IPS-20b (cell line): ENCODE data around the gene WBP2.

ENCODE experiments used
- H3K27ac ChIP-seq: one replicate; pipeline ENCODE4 v1.5.1; 2013; ENCODE audit warnings: low read length
- H3K27me3 ChIP-seq: 2 replicates; pipeline ENCODE4 v1.6.1; 2013; ENCODE audit warnings: mild to moderate bottlenecking, low read length, inconsistent platforms; ENCODE audit not compliant: insufficient read depth
- H3K36me3 ChIP-seq: 2 replicates; pipeline ENCODE4 v1.6.1; 2013; ENCODE audit warnings: low read depth, mild to moderate bottlenecking, inconsistent platforms, low read length, moderate library complexity; ENCODE audit not compliant: insufficient read depth
- H3K4me1 ChIP-seq: 2 replicates; pipeline ENCODE4 v1.6.1; 2013; ENCODE audit warnings: mild to moderate bottlenecking, control low read depth, inconsistent platforms, low read length, moderate library complexity; ENCODE audit not compliant: insufficient read depth
- H3K4me3 ChIP-seq: 2 replicates; pipeline ENCODE4 v1.5.1; 2013; ENCODE audit warnings: mild to moderate bottlenecking, low read length, inconsistent platforms
- H3K9ac ChIP-seq: 2 replicates; pipeline ENCODE4 v1.6.1; 2013; ENCODE audit warnings: low read depth, mild to moderate bottlenecking, inconsistent platforms, low read length, moderate library complexity
- H3K9me3 ChIP-seq: 2 replicates; pipeline ENCODE4 v1.6.1; 2013; ENCODE audit warnings: mild to moderate bottlenecking, low read depth, low read length, inconsistent platforms; ENCODE audit not compliant: insufficient read depth

Gene WBP2

GRCh38 chr17:75799402-75799801 lies 55.7 kb downstream of the WBP2 start:
- H3K9ac ChIP-seq = no peak overlapping the region
- no peaks in the 10 kb centered on the region for H3K4me1 ChIP-seq
- no peak overlapping the region for H3K27ac ChIP-seq
- no peak overlapping the region for H3K4me3 ChIP-seq
- H3K27me3 ChIP-seq = no peaks in the 10 kb centered on the region
- H3K36me3 ChIP-seq = peaks cover 66% of the 10 kb centered on the region
- no peaks in the 10 kb centered on the region for H3K9me3 ChIP-seq

- Histone ChIP-seq H3K4me3 (no peak overlapping the region), H3K27me3 (no peaks in the 10 kb centered on the region), H3K36me3 (peaks cover 82% of the 10 kb centered on the region), H3K27ac (no peak overlapping the region), H3K9me3 (no peaks in the 10 kb centered on the region), H3K4me1 (no peaks in the 10 kb centered on the region), H3K9ac (no peak overlapping the region)
Measured at GRCh38 chr17:75795820-75796607, 59.1 kb downstream of the WBP2 start.
